Neuron (in vitro differentiated cells): Measurements from ENCODE around the gene ISG15.
"Not testable (repeated sequence)": the region's sequence is repeated elsewhere in the genome, so short reads cannot be mapped to it uniquely, and the experiment has no call there.

Experiments
- H2AFZ ChIP-seq: one replicate; pipeline ENCODE4 v1.6.1; 2013; ENCODE audit warnings: low read depth, mild to moderate bottlenecking, inconsistent platforms, low read length, moderate library complexity
- H3K27me3 ChIP-seq: one replicate; pipeline ENCODE4 v1.6.1; 2013; ENCODE audit warnings: low read length; ENCODE audit not compliant: insufficient read depth
- H3K36me3 ChIP-seq: one replicate; pipeline ENCODE4 v1.6.1; 2013; ENCODE audit warnings: low read length; ENCODE audit not compliant: insufficient read depth
- H3K4me1 ChIP-seq: one replicate; pipeline ENCODE4 v1.6.1; 2013; ENCODE audit warnings: low read length; ENCODE audit not compliant: insufficient read depth
- H3K4me3 ChIP-seq: 2 replicates; pipeline ENCODE4 v1.5.1; 2013; ENCODE audit warnings: mild to moderate bottlenecking, low read length, moderate library complexity
- H3K9me3 ChIP-seq: one replicate; pipeline ENCODE4 v1.6.1; 2013; ENCODE audit warnings: low read length

The ISG15 gene

DNA sequence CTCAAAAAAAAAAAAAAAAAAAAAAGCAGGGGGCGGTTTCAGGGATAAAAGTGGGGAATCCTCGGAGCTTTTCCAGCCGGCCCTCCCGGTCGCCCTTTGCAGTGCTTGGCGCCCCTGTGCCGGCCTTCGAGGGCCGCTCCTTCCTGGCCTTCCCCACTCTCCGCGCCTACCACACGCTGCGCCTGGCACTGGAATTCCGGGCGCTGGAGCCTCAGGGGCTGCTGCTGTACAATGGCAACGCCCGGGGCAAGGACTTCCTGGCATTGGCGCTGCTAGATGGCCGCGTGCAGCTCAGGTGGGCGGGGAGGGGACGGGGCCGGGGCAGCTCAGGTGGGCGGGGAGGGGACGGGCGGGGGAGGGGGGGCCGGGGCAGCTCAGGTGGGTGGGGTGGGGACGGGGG is 35.5 kb downstream of the ISG15 start:
- Histone ChIP-seq H3K36me3 (peaks cover 73% of the 10 kb centered on the region), H3K9me3 (no peaks in the 10 kb centered on the region), H3K4me3 (no peak overlapping the region), H3K27me3 (no peaks in the 10 kb centered on the region), H2AFZ (no peak overlapping the region), H3K4me1 (no peaks in the 10 kb centered on the region)

DNA sequence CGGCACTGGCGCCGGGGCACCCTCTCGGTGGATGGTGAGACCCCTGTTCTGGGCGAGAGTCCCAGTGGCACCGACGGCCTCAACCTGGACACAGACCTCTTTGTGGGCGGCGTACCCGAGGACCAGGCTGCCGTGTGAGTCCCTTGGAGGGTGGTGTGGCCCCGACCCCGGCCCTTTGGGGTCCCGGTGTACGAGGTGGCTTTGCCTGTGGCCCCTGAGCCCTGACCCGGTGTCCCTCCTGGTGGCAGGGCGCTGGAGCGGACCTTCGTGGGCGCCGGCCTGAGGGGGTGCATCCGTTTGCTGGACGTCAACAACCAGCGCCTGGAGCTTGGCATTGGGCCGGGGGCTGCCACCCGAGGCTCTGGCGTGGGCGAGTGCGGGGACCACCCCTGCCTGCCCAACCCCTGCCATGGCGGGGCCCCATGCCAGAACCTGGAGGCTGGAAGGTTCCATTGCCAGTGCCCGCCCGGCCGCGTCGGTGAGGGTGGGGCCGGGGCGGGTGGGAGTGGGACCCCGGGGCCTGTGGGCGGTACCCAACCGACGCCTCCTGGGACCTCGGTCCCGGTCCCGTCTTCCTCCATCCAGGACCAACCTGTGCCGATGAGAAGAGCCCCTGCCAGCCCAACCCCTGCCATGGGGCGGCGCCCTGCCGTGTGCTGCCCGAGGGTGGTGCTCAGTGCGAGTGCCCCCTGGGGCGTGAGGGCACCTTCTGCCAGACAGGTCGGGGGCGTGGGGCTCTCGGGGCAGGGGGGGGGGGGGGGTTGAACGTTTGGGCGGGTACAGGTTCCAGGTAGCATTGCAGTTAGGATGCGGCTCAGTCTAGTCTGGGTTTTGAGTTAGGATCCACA is 36.2 kb downstream of the ISG15 start:
- Histone ChIP-seq H3K4me1 (no peaks in the 10 kb centered on the region), H3K36me3 (peaks cover 70% of the 10 kb centered on the region), H3K4me3 (no peak overlapping the region), H2AFZ (no peak overlapping the region), H3K27me3 (no peaks in the 10 kb centered on the region), H3K9me3 (no peaks in the 10 kb centered on the region)

DNA sequence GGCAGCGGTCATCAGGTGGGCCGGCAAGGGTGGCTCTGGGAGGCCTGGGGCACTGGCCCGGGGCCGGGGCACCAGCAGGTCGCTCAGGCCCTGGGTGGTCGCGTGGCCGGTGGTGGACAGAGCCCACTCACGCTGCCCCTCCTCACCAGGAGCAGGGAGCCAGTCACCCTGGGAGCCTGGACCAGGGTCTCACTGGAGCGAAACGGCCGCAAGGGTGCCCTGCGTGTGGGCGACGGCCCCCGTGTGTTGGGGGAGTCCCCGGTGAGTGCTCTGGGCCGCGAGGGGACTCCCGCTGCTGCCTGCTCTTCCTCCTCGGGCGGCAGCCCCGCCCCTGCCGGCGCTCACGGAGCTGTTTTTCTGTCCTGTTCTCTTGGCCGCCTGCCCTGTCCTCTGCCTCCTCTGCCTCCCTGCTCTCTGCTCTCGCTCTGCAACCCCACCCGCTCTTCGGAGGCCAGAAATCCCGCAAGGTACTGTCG is 37.3 kb downstream of the ISG15 start:
- Histone ChIP-seq H2AFZ (no peak overlapping the region), H3K4me1 (peaks cover 4% of the 10 kb centered on the region), H3K4me3 (no peak overlapping the region), H3K36me3 (peaks cover 67% of the 10 kb centered on the region), H3K9me3 (no peaks in the 10 kb centered on the region), H3K27me3 (no peaks in the 10 kb centered on the region)

DNA sequence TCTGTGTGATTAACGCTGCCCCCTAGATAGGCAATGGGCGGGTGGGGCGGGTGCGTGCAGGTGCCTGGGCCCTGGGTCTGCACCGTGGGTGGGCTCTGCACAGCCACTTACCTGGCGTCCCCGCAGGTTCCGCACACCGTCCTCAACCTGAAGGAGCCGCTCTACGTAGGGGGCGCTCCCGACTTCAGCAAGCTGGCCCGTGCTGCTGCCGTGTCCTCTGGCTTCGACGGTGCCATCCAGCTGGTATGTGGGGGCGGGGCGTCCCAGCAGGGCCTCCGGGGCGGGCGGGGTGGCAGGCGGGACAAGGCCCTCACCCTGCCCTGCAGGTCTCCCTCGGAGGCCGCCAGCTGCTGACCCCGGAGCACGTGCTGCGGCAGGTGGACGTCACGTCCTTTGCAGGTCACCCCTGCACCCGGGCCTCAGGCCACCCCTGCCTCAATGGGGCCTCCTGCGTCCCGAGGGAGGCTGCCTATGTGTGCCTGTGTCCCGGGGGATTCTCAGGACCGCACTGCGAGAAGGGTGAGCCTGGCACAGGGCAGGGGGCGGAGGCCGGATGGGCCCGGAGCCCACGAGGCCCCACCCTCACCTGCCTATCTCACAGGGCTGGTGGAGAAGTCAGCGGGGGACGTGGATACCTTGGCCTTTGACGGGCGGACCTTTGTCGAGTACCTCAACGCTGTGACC is 38.0 kb downstream of the ISG15 start:
- peaks cover 60% of the 10 kb centered on the region for H3K36me3 ChIP-seq
- H3K4me1 ChIP-seq, result peaks cover 4% of the 10 kb centered on the region

DNA sequence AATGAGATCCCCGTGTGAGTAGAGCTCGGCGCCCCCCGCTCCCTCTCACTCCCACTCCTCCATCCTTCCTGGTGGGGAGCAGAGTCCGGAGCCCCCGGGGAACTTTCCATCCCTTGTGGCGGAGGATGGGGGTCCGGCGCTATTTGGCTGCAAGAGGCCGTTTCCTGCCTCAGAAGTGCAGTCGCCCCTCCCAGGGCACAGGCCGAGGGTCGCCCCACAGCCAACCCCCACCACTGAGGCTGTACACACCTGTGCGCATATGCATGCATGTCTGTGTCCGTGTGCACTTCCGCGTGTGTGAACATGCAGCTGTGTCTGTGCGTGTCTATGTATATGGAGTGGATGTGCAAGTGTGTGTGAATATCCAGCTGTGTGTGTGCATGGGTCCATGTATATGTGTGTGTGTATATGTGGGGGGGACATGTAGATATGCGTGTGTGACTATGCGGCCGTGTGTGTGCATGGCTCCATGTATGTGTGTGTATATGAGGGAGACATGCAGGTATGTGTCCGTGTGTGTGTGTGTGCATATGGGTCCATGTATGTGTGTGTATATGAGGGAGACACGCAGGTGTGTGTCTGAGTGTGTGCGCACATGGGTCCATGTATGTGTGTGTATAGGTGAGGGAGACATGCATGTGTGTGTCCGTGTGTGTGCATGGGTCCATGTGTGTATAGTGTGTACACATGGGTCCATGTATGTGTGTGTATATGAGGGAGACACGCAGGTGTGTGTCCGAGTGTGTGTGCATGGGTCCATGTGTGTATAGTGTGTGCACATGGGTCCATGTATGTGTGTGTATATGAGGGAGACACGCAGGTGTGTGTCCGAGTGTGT is 38.9 kb downstream of the ISG15 start:
- Histone ChIP-seq H2AFZ (no peak overlapping the region), H3K9me3 (no peaks in the 10 kb centered on the region), H3K27me3 (no peaks in the 10 kb centered on the region), H3K4me1 (peaks cover 4% of the 10 kb centered on the region), H3K4me3 (no peak overlapping the region), H3K36me3 (peaks cover 50% of the 10 kb centered on the region)

More for the DNA sequence above, 38.0 kb downstream of the ISG15 start:
- Histone ChIP-seq H3K4me3 (no peak overlapping the region), H3K27me3 (no peaks in the 10 kb centered on the region), H3K9me3 (no peaks in the 10 kb centered on the region), H2AFZ (no peak overlapping the region)

DNA sequence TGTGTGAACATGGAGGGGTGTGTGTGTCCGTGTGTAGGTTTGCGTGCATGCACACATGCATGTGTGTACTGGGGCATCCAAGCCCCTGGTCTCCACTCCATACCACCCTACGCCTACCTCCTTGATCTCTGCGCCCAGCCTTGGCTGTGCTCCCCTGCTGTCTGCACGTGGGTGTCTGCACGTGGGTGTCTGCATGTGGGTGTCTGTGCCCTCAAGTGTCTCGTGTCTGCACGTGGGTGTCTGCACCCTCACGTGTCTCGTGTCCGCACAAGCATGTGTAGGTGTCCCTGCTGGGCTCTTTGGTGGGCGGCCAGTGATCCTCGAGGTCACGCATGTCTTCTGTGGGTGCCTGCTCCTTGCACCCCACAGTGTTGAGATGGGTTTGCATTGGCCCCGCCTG is 39.7 kb downstream of the ISG15 start:
- no peak overlapping the region for H2AFZ ChIP-seq
- H3K27me3 ChIP-seq, result no peaks in the 10 kb centered on the region
- H3K4me3 ChIP-seq, result no peak overlapping the region
- peaks cover 44% of the 10 kb centered on the region for H3K36me3 ChIP-seq
- no peaks in the 10 kb centered on the region for H3K9me3 ChIP-seq
- H3K4me1 ChIP-seq, result peaks cover 5% of the 10 kb centered on the region

DNA sequence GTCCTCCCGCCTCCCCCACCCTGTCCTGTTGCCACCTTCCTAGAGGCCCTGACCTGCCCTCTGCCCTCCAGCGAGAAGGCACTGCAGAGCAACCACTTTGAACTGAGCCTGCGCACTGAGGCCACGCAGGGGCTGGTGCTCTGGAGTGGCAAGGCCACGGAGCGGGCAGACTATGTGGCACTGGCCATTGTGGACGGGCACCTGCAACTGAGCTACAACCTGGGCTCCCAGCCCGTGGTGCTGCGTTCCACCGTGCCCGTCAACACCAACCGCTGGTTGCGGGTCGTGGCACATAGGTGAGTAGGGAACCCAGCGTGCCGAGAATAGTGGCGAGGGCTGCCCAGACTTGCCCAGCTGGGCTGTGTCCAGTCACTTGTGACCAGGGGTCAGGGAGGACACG is 40.4 kb downstream of the ISG15 start:
- H3K4me3 ChIP-seq, result no peak overlapping the region
- no peaks in the 10 kb centered on the region for H3K9me3 ChIP-seq
- H3K36me3 ChIP-seq, result peaks cover 44% of the 10 kb centered on the region
- H2AFZ ChIP-seq, result no peak overlapping the region
- peaks cover 2% of the 10 kb centered on the region for H3K27me3 ChIP-seq
- H3K4me1 ChIP-seq, result peaks cover 12% of the 10 kb centered on the region

DNA sequence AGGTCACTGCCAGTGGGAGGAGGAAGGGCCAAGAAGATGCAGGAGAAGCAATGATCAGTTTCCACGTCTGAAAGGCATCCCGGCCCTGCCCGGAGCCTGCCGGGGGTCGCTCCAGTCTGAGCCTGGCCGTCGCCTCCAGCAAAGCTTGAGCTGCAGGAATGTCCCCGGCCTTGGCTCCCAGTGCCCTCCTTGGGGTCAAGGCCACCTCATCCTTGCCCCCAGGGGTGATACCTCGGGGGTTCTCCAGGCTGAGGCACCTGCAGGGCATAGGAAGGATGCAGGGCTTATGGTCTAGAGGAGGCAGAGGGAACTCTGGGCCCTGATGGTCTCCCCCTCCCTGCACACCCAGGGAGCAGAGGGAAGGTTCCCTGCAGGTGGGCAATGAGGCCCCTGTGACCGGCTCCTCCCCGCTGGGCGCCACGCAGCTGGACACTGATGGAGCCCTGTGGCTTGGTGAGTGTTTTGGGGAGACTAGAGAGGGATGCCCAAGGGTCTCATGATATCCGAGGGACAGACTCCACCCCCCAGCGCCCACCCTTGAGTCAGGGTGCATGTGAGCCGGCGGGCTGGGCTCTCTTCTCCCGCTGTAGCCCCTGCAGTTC is 40.9 kb downstream of the ISG15 start:
- H3K36me3 ChIP-seq, result peaks cover 44% of the 10 kb centered on the region
- H2AFZ ChIP-seq, result no peak overlapping the region
- H3K4me1 ChIP-seq, result peaks cover 16% of the 10 kb centered on the region
- no peaks in the 10 kb centered on the region for H3K9me3 ChIP-seq
- peaks cover 4% of the 10 kb centered on the region for H3K27me3 ChIP-seq
- no peak overlapping the region for H3K4me3 ChIP-seq

DNA sequence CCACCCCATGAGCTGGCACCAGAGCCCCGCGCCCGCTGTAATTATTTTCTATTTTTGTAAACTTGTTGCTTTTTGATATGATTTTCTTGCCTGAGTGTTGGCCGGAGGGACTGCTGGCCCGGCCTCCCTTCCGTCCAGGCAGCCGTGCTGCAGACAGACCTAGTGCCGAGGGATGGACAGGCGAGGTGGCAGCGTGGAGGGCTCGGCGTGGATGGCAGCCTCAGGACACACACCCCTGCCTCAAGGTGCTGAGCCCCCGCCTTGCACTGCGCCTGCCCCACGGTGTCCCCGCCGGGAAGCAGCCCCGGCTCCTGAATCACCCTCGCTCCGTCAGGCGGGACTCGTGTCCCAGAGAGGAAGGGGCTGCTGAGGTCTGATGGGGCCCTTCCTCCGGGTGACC is 41.7 kb downstream of the ISG15 start:
- H3K36me3 ChIP-seq, result peaks cover 43% of the 10 kb centered on the region
- H3K4me1 ChIP-seq, result peaks cover 18% of the 10 kb centered on the region
- H2AFZ ChIP-seq, result no peak overlapping the region

DNA sequence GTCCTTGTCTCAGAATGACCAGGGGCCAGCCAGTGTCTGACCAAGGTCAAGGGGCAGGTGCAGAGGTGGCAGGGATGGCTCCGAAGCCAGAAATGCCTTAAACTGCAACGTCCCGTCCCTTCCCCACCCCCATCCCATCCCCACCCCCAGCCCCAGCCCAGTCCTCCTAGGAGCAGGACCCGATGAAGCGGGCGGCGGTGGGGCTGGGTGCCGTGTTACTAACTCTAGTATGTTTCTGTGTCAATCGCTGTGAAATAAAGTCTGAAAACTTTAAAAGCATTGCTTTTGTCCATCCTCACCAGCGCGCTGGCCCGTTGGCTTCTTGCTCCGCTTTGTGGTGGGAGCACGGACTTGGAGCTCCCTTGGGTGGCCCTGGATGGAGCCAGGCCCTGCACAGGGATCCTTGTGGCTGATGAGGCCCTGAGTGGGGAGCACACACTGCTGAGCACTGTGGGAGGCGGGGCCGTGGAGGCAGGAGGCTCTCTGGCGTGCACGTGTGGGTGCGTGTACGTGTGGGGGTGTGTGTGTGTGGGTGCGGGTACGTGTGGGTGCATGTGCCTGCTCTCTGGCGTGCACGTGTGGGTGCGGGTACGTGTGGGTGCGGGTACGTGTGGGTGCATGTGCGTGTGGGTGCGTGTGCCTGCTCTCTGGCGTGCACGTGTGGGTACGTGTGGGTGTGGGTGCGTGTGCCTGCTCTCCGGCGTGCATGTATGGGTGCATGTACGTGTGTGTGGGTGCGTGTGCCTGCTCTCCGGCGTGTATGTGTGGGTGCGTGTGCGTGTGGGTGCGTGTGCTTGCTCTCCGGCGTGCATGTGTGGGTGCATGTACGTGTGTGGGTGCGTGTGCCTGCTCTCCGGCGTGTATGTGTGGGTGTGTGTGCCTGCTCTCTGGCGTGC is 42.8 kb downstream of the ISG15 start:
- no peak overlapping the region for H3K4me3 ChIP-seq
- H3K27me3 ChIP-seq, result peaks cover 16% of the 10 kb centered on the region
- no peak overlapping the region for H2AFZ ChIP-seq
- peaks cover 18% of the 10 kb centered on the region for H3K4me1 ChIP-seq
- H3K36me3 ChIP-seq, result peaks cover 34% of the 10 kb centered on the region
- no peaks in the 10 kb centered on the region for H3K9me3 ChIP-seq

More for the DNA sequence above, 41.7 kb downstream of the ISG15 start:
- Histone ChIP-seq H3K27me3 (peaks cover 8% of the 10 kb centered on the region), H3K4me3 (no peak overlapping the region), H3K9me3 (no peaks in the 10 kb centered on the region)

DNA sequence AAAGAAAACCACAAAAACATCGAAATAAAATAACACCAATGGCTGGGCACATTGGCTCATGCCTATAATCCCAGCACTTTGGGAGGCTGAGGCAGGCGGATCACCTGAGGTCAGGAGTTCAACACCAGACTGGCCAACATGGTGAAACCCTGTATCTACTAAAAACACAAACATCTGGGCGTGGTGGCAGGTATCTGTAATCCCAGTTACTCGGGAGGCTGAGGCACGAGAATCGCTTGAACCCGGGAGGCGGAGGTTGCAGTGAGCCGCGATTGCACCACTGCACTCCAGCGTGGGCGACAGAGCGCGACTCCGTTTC is 44.4 kb downstream of the ISG15 start:
- Histone ChIP-seq H3K27me3 (peaks cover 26% of the 10 kb centered on the region), H3K4me1 (peaks cover 25% of the 10 kb centered on the region), H3K36me3 (peaks cover 18% of the 10 kb centered on the region)
- not testable (repeated sequence) for H2AFZ ChIP-seq, H3K4me3 ChIP-seq, H3K9me3 ChIP-seq
